ENCODE results near the gene CACNA1C.

CACNA1C gene

GRCh38 chr12:2208837-2209635 lies 156.2 kb downstream of the CACNA1C start:
- DNase-seq, result no peak

GRCh38 chr12:2211119-2211518 lies 158.3 kb downstream of the CACNA1C start:
- no peak for DNase-seq

GRCh38 chr12:2212537-2212936 lies 159.8 kb downstream of the CACNA1C start:
- no peak for DNase-seq

GRCh38 chr12:2212971-2213869 lies 160.4 kb downstream of the CACNA1C start:
- DNase-seq, result peak in 1 of 2 experiments; percentile 5

GRCh38 chr12:2214411-2214810 lies 161.6 kb downstream of the CACNA1C start:
- no peak for DNase-seq

GRCh38 chr12:2215709-2216560 lies 163.1 kb downstream of the CACNA1C start:
- no peak for DNase-seq

GRCh38 chr12:2218706-2219105 lies 165.9 kb downstream of the CACNA1C start:
- no peak for DNase-seq

GRCh38 chr12:2221030-2221621 lies 168.3 kb downstream of the CACNA1C start:
- no peak for DNase-seq

GRCh38 chr12:2222691-2223090 lies 169.9 kb downstream of the CACNA1C start:
- DNase-seq, result no peak

- DNase-seq, result no peak
Measured at GRCh38 chr12:2224961-2225360, 172.2 kb downstream of the CACNA1C start.

GRCh38 chr12:2225696-2226095 lies 172.9 kb downstream of the CACNA1C start:
- DNase-seq, result no peak

GRCh38 chr12:2226641-2227040 lies 173.9 kb downstream of the CACNA1C start:
- no peak for DNase-seq

- no peak for DNase-seq
Measured at GRCh38 chr12:2227360-2227759, 174.6 kb downstream of the CACNA1C start.

- DNase-seq, result no peak
Measured at GRCh38 chr12:2228535-2228934, 175.7 kb downstream of the CACNA1C start.

GRCh38 chr12:2229661-2230539 lies 177.1 kb downstream of the CACNA1C start:
- no peak for DNase-seq

GRCh38 chr12:2231011-2231595 lies 178.3 kb downstream of the CACNA1C start:
- DNase-seq, result no peak

- no peak for DNase-seq
Measured at GRCh38 chr12:2231956-2232355, 179.2 kb downstream of the CACNA1C start.

GRCh38 chr12:2233034-2233433 lies 180.2 kb downstream of the CACNA1C start:
- DNase-seq, result no peak

- no peak for DNase-seq
Measured at GRCh38 chr12:2234091-2234490, 181.3 kb downstream of the CACNA1C start.

GRCh38 chr12:2234646-2235350 lies 182.0 kb downstream of the CACNA1C start:
- DNase-seq, result no peak
